GM12878 (cell line): ENCODE data around the gene HSF4.

Experiments
- CREB1 ChIP-seq: IDR thresholded peaks from 2 replicates; pipeline ENCODE4 v1.6.1; 2012; ENCODE audit warnings: low read depth, mild to moderate bottlenecking, inconsistent platforms
- CTCF ChIP-seq, 3 experiments: IDR thresholded peaks in 2 of 3; conservative IDR thresholded peaks in 1 of 3; 2 replicates each; pipeline ENCODE4 v1.5.1; 2011; ENCODE audit warnings: low read depth in 3 of 3, low read length in 3 of 3, mild to moderate bottlenecking in 3 of 3, control low read depth in 2 of 3, moderate library complexity in 2 of 3, inconsistent platforms in 1 of 3, mixed read lengths in 1 of 3; ENCODE audit not compliant: control insufficient read depth in 2 of 3, insufficient read depth in 1 of 3; ENCODE audit errors: extremely low read depth in 1 of 3
- EZH2 ChIP-seq: IDR thresholded peaks from 2 replicates; pipeline ENCODE4 v1.6.1; 2012; ENCODE audit warnings: low read depth, mild to moderate bottlenecking, control low read depth, inconsistent platforms, low read length, borderline replicate concordance; ENCODE audit not compliant: control insufficient read depth
- FOXM1 ChIP-seq: IDR thresholded peaks from 2 replicates; pipeline ENCODE4 v1.6.1; 2012; ENCODE audit warnings: low read depth, mild to moderate bottlenecking, inconsistent platforms, low read length, moderate library complexity
- JUND ChIP-seq: IDR thresholded peaks from 2 replicates; pipeline ENCODE4 v1.6.1; 2012; ENCODE audit warnings: low read depth, mild to moderate bottlenecking, low read length, improper control_type of control experiment, moderate library complexity
- MYC ChIP-seq: IDR thresholded peaks from 2 replicates; pipeline ENCODE4 v1.6.1; 2011; ENCODE audit warnings: mild to moderate bottlenecking, low read length, moderate library complexity, inconsistent platforms; ENCODE audit not compliant: insufficient read depth, insufficient replicate concordance, insufficient read length, severe bottlenecking
- SP1 ChIP-seq: IDR thresholded peaks from one replicate; pipeline ENCODE4 v1.6.1; 2011; ENCODE audit warnings: low read depth, low read length
- SPI1 ChIP-seq: IDR thresholded peaks from 2 replicates; pipeline ENCODE4 v1.6.1; 2011; ENCODE audit warnings: low read depth, mild to moderate bottlenecking, low read length, moderate library complexity, borderline replicate concordance; ENCODE audit not compliant: insufficient read depth
- TAF1 ChIP-seq: IDR thresholded peaks from 2 replicates; pipeline ENCODE4 v1.6.1; 2011; ENCODE audit warnings: mild to moderate bottlenecking, low read depth, low read length, borderline replicate concordance

DNA sequence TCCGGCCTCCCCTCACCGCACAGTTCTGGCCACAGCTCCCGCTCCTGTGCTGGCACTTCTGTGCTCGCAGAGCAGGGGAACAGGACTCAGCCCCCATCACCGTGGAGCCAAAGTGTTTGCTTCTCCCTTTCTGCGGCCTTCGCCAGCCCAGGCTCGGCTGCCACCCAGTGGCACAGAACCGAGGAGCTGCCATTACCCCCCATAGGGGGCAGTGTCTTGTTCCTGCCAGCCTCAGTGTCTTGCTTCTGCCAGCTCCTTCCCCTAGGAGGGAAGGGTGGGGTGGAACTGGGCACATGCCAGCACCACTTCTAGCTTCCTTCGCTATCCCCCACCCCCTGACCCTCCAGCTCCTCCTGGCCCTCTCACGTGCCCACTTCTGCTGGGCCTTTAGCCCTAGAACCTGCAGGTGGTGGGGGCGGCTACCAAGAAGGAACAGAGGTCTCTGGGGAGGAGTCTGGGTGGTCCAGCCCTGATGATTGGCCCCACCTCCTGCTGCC, 33.7 kb downstream of the HSF4 start:
- TF ChIP-seq SPI1, result no peak
- no peak for TF ChIP-seq EZH2
- TF ChIP-seq FOXM1, result no peak
- peak; percentile 39 to 64 (median 59); a peak in 5 of 6 replicates for TF ChIP-seq CTCF (IDR thresholded peaks at IDR 0.05 in 2 of 3, conservative IDR thresholded peaks at IDR 0.05 in 1 of 3; ENCODE audit: control insufficient read depth in 2 of 3, extremely low read depth in 1 of 3, insufficient read depth in 1 of 3, low read depth in 3 of 3, low read length in 3 of 3)
- TF ChIP-seq CREB1, result no peak
- TF ChIP-seq MYC, result no peak
- no peak for TF ChIP-seq JUND
- TF ChIP-seq TAF1, result no peak
- TF ChIP-seq SP1, result no peak
